RPMI7951 (cell line): ENCODE measurements around the gene RIPK4. TPM values are rescaled to one million over a fixed set of nuclear protein-coding genes. Genes with fewer than 3 reads are reported as not detected.
"Not testable (repeated sequence)": the region's sequence is repeated elsewhere in the genome, so short reads cannot be mapped to it uniquely, and the experiment has no call there.

Experiments used
- DNase-seq: peaks from one replicate; pipeline ENCODE4 v3.0.0-alpha.2; 2012; ENCODE audit warnings: low read depth
- total RNA-seq: library from RNA; depleted of rRNA; stranded (reverse); fragments of >200 nt; shearing (Covaris generic); gene quantifications from 2 replicates; pipeline ENCODE4 v1.2.3, GENCODE V29; 2014

RIPK4 gene
- total RNA-seq, 1 experiment from 2014 or later = 10.3 TPM

DNA sequence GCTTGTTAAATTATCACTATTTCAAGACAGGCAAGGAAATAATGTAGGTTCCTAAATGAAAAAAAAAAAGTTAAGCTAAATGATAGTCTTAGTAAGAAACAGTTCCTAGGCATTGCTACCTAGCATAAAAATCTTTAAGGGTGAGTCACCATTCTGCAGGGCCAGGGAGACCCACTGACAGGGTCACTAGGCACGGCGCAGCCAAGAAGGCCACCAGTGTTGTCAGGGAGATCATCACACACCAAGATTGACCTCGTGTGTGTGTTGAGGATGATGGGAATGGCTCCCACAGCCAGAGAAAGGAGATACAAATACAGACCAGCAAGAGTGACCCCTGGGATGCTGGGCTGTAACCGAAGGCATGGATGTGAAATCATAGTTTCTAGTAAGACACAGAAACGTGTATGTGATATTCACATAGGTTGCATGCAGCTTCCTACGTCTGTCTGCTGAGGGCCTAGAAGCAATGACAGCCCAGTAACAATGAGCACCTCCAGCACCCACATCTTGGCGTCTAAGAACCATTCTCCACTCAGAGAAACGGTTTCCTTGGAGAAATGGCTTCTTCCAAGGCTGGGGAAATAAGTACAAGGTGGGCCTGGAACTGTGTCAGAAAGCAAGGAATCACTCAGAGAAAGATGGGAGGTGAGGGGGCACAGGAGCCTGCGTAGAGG lies 29.1 kb downstream of the RIPK4 start:
- DNase-seq = peak; percentile 30

DNA sequence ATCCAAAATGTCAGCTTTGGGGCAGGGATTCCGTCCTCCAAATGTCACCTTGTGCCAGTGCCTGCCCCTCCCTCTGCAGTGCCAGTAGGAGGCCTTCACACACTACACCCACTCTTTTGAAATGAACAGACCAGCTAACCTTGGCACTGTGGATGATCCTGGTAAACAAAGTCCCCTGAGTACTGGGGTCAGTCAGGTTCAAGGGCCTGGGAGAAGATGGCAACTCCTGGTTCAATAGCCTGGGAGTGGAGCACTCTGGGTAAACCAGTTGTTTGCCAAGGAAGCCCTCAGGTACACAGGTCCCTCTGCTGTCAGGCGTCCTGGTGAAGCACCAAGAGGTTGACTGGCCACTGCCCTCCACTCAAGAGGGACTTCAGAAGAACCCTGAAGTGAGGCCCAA lies 30.4 kb downstream of the RIPK4 start:
- no peak for DNase-seq

DNA sequence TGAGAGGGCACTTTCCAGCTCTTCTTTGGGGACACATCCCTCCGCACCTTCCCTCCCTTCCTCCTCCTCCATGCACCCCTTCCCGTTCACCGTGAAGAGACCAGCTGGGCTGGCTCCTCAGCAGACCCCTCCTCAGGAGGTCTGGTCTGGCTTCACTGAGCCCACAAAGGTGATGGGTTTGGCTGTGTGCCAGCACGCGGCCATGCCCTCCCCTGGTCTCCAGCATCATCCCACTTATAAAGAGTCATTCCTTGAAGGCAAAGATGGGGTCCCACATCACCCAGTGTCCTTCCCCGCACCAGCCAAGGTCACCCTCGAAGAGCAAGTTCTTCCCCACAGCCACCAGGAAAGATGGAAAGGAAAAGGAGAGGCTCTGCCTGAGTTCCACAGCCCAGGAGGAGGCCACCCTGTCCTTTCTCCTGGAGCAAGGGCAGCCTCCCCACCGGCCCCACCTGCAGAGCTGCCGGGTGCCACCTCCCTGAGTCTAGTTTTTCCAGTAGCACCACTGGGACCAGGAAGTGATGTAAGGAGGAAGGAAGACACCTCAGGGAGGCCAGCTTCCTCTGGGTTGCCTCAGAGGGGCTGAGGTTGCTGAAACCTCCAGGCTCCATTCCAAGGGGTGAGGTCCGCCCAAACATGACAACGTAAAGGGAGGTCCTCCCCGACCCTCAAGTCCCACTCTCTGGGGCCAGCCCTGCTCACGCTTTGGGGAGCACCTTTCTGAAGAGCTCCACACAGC lies 32.7 kb downstream of the RIPK4 start:
- DNase-seq = no peak

DNA sequence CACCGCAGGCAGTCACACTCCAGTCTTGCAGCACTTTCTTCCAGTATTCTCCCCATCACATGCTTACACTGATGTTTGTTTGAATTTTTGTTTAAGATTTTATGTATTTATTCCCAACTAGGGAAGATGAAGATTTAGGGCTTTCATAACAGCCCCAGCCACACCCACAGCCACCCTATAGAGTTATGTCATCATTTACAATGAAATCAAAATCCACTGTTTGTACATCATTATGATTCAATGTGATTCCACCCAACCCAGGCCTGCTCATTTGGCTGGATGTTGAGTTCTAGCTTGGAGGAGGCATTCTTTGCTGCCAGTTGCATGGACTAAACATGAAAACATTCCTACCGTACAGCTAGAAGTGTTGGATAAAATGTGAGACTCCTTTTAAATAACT lies 35.8 kb downstream of the RIPK4 start:
- no peak for DNase-seq

DNA sequence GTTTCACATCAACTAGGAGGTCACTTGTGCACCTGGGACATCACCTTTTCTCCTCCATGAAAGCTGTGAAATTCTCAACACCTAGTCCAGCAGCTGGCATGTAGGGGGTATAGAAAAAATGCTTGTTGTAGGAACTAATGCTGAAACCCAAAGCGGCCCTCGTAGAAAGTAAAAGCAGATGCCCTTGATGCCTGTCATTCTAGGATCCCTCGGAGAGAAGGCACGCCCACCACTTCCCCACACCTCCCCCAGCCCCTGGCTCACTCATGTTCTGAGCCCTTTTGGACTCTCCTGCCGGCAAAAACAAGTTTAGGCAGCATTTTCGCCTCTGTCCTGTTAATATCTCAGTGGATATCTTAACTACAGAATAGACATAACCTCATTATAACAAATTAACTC lies 36.5 kb downstream of the RIPK4 start:
- no peak for DNase-seq

DNA sequence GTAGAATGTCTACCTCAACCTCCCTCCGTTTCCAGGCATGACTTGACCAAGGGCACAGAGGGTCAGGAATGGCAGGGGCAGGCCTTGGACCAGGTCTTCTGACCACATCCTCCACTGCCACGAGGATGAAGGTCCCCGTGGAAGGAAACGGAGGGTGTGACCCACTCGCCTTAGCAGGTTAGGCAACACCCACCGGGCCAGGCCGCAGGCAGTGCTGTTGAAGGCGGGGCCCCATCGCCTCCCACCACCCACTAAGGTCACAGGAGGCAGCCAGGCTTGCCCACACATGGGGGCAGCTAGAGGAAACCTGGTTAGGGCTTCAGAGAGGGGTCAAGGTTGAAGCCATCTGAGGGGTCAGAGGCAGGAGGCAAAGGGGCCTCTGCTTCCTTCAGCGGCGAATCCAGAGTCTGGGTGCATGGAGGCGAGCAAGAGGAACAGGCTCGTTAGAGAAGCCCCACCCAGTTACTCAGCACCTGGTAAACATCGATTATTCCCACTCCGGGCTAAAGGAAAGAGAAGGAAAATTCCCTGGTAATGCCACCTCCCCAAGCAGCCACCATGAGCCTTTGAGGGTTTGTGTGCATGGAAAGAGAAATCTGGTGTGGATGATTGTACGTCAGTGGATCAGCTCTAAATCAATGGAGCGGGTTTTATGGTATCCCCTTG lies 37.0 kb downstream of the RIPK4 start:
- no peak for DNase-seq

DNA sequence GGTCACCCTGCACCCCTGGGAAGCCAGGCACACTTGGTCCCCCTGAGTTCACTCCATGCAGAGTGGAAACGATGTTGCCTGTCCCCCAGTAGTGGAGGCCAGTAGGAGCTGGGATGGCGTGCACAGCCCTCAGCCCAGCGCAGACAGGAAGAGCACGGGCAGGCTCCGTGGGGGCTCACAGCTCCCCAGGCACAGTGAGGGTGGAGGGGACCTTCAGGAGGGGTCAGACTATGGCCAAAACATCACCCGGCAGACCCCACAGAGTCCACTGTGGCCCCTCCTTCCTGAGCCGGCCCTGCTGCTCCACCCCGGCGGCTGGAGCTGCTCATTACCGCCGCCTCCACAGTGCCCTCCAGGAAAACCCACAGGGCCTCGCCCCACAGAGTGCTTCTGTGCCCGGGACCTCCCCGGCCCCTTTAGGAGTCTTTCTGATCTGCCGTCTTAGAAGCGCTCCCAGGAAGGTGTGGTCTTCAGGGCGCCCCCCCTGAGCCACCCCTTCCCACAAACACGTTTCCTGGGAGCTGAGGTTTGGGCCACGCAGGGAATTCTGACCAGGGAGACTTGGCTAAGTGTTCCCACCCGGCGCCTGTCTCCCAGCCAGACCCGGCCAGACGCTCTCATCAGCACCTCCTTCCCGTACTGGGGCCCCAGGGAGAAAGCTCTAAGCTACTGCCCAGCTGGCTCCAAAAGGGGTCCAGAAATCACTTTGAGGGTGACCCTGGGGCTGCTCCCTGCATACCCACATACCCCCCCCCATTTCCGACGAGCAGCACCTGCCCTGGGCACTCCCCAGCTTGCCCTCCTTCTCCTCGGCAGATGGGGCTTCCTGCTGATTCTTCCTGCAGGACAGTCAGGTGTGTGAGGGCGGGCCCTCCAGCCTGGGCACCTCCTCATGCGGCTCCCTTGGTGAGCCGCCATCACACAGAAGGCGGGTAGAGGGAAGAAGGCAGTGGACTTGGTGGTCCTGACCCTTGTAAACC lies 38.8 kb downstream of the RIPK4 start:
- no peak for DNase-seq

DNA sequence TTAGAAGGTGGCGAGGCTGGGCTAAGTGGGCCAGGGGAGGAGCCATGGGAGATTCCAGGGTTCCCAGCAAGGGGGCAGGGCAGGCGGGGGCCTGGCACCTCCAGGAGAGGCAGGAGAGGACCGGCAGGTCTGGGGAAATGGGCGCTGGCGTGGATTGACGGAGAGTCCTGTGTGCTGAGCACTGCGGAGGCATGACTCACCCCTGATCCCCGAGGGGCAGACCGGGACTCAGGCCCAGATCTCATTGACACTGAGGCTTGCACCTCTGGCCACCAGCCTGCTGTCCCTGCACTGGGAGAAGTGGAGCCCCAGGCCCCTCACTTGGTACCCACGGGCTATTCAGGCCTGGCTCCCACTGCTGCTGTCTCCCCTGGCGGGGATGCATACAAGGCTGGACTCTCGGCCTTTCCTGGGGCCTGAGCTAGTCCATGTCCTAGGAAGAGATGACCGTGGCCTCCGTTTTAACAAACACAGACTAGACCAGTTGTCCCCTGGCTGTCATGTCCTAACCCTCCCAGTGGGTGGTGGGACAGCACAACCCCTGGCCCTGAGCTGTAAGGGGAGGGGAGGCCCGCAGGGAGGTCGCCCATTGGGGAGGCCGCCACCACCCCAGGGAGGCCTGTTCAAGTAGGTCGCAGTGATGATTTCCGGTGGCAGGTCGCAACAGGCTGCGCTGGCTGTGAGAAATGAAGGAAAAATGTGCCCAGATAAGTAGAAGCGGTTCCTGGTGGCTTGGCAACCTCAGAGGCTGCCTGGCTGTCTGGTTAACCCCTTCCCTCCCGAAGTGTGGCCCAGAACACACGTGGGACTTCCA lies 39.7 kb downstream of the RIPK4 start:
- peak; percentile 88 for DNase-seq

DNA sequence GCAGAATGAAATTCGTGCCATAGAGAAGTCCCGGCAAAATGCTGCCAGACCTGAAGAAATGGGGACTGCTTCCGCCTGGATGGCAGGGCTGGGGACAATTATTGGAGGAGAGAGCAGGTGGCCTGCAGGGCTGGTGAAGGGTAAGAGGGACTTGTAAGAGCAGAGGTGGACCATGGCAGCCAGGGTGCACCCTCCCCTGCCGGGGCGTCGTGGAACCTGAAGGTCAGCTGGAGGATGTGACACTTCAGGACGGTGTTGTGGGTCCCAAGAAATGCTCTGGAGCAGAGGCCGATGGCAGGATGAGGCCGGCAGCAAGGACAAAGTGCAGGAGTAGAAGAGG lies 40.3 kb downstream of the RIPK4 start:
- DNase-seq = no peak

DNA sequence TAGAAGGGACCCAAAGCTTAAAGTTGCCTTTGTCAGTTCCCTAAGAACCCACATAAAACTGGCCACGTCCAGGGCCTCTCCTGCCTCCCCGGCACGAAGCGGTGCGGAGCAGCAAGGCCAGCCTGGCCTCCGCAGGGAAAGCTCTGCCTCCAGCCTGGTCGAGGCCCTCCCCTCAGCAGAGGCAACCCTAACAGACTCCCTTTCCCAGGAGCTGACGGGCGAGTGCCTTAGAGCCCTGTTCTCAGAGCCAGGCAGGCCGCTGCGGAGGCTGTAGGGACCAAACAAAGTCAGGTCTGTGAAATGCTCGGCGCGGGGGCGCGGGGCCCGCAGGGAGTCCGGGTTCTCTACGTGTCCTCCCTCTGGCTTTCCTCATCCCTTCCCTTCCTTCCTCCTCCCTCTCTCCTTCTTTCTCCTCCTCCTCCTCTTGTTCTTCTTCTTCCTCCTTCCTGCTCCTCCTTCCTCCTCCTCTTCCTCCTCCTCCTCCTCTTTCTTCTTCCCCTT lies 40.7 kb downstream of the RIPK4 start:
- no peak for DNase-seq

DNA sequence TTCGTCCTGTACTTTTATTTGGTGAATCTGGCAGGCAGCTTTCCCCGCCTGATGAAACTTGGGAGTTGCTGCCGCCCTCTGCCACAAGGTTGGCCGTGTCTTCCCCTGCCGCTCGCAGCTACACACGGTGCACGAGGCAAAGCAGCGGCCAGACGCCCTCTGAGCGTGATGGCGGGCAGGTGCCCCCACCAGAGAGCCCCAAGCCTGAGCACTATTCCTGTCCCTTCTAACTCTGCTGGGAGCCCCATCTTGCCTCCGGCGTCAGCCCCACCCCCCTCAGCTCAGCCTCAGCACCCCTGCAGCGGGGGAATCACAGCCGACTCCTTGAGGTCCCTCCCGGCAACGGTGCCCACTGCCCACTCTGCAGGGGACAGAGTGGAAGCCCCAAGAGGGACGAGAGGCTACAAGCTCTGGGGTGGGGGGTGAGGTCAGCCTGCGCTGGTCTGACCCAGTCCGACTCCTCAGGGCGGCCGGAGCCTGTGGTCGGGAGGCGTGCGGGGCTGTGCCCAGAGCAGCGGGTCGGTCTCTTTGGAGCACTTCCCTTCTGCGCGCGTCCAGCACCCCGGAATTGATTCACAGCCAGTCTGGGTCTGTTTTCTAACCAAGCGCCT lies 41.3 kb downstream of the RIPK4 start:
- no peak for DNase-seq

DNA sequence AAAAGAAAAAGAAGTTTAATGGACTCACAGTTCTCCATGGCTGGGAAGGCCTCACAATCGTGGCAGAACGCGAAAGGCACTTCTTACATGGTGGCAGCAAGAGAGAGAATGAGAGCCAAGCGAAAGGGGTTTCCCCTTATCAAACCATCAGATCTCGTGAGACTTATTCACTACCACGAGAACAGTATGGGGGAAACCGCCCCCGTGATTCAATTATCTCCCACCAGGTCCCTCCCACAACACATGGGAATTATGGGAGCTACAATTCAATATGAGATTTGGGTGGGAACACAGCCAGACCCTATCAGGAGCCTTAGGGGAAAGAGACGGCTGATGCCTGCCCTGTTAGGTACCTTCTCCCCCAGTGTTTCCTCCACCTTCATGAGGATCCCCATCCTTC lies 43.0 kb downstream of the RIPK4 start:
- not testable (repeated sequence) for DNase-seq

DNA sequence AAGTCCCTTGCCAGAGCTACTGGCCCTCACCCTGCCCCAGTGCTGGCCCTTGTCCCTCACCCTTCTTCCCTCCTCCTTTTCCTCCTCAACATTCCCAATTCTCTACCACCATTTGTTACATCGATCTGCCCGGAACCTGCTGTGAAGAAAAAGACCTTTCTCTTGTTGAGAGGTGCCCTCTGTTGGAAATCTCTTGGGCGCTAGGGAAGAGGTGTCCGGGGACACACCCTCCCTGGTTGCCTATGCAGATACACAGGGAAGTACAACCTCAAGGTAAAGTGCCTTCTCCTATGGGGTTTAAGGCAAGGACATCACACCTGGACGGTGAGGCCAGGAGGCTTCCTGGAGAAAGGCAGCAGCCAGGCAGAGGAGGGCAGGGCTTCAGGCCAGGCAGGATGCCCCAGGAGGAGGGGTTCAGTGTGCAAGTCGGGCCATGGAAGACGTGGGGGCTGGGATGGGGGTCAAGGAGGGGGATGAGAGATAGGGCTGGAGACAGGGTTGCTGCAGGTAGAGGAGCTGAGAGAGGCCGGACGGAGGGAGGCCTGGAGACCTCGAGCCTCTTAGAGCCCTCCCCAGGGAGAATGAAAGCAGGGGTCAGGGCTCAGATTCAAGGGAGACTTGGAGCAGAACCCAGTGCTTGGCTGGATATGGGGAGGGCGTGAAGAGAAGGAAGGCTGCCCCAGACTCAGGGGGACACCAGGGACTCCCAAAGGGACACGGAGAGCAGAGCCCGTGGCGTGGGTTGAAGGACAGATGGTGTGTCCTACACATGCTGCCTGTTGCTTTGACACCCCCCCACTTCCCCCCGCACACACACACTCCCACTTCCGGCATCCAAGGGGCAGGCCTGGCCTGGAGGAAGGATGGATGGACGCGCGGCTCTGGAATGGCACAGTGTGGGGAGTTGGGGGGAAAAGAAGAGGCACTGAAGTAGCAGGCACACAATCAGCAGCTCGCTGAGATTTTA lies 44.5 kb downstream of the RIPK4 start:
- DNase-seq = no peak

DNA sequence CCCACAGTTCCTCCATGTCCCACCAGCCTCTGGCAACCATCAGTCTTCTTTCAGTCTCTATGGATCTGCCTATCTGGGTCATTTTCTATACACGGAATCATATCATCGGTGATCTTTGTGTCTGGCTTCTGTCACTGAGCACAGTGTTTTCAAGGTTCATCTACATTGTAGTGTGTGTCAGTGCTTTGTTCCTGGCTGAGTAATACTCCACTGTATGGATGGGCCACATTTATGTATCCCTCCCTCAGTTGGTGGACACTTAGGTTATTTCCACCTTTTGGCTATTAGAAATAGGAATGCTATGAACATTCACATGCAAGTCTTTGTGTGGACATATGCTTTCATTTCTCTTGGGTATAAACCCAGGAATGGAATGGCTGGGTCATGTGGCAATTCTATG lies 46.6 kb downstream of the RIPK4 start:
- no peak for DNase-seq

DNA sequence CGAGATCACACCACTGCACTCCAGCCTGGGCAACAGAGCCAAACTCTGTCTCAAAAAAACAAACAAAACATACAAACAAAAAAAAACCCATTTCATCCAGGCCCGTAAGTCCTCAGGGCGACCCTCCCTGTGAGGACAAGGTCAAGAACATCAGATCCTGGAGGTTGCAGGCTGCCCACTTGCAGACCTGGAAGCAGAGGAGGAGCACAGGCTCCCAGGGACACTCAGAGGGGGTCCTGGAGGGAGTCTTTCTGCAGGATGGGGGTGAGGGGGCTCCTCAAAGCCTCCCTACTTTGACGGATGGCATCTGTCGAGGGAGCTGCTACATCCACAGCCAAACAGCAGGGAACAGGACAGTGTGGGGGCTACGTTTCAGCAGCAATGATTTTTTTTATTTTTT lies 47.2 kb downstream of the RIPK4 start:
- DNase-seq = no peak

DNA sequence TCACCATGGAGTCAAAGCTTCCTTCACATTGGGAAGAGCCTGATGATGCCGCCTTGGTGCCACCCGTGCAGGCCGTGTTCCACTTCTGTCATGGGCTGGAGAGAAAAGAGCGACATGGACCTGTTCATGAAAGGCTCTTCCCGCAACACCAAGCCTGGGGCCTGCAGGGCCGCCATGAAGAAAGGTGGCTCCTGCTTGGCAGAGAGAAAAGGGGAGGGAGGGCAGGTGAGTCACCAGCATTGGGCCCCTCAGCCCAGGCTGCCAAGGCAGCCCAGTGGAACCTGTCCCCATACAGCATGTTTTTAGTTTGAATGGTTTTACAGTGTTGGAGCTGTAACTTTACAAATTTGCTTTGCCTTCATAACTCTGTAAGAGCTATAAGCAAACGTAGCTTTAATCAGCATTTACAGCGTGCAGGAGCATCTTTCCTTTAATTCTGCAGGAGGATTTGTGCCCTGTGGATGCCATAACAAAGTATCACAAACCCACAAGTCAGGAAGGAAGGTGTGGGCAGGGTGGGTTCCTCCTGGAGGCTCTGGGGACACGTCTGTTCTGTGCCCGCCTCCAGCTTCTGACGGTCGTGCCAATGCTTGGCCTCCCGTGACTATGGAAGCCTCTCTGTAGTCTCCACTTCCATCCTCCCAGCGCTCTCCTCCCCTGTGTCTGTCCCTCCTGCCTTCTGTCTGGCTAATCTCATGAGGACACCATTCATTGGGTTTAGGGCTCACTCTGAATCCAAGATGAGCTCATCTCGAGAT lies 49.1 kb downstream of the RIPK4 start:
- DNase-seq = no peak

DNA sequence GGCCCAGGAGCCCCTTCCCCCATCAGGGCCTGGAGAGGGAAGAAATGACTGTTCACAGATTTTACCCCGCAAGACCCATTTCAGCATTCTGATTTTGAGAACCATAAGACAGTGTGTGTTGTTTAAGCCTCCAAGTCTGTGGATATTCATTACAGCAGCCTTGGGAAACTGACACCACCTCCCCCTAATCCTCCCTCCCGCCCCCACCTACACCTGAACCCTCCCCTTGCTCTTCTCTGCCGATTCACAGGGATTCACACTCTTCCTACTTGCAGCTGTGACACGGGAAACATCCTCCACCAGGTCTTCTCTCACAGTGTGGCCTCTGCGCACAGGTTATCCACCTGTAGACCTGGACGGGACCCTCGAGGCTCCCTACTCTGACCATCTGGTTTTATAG lies 50.1 kb downstream of the RIPK4 start:
- DNase-seq = no peak

DNA sequence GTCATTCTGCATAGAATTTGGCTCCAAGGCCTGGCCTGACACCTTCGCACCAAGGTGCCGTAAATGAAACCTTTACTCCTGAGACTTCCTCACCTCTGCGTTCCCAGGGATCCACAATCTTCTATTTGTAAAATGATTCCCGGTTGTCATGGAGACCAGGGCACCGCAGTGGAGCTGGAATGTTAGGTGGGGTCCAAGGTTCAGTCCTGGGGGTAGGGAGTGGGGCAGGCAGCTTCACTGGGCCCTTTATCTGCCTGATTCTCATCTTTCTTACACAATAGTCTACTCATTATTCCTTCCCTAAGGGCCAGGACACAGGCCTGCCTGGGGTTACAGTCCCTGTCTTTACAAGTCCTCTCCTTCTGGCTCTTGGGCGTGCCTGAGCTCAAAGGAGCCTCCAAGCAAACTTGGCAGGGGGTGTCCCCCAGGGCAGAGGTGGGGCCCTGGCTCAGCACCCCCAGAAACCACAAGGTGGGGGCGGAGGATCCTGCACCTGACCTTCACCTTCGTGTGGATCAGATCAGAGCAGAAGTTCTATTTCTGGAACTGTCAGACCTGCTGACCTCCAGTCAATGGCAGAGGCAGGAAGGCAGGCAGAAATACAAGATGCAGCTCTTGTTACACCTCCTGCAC lies 51.1 kb downstream of the RIPK4 start:
- no peak for DNase-seq
